ENCODE results near the gene BRSK2.

Gene BRSK2

GRCh38 chr11:1472180-1473005 is 82.7 kb downstream of the BRSK2 start:
- Histone ChIP-seq H3K27ac (peak overlapping the region in 1 of 2 donors; percentile 53), H3K4me3 (no peak overlapping the region)
- TF ChIP-seq, protein P1, sequence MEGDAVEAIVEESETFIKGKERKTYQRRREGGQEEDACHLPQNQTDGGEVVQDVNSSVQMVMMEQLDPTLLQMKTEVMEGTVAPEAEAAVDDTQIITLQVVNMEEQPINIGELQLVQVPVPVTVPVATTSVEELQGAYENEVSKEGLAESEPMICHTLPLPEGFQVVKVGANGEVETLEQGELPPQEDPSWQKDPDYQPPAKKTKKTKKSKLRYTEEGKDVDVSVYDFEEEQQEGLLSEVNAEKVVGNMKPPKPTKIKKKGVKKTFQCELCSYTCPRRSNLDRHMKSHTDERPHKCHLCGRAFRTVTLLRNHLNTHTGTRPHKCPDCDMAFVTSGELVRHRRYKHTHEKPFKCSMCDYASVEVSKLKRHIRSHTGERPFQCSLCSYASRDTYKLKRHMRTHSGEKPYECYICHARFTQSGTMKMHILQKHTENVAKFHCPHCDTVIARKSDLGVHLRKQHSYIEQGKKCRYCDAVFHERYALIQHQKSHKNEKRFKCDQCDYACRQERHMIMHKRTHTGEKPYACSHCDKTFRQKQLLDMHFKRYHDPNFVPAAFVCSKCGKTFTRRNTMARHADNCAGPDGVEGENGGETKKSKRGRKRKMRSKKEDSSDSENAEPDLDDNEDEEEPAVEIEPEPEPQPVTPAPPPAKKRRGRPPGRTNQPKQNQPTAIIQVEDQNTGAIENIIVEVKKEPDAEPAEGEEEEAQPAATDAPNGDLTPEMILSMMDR (IDR thresholded peaks at IDR 0.05), result no peak
- DNase-seq (ENCODE audit: low spot score), result no peak

DNA sequence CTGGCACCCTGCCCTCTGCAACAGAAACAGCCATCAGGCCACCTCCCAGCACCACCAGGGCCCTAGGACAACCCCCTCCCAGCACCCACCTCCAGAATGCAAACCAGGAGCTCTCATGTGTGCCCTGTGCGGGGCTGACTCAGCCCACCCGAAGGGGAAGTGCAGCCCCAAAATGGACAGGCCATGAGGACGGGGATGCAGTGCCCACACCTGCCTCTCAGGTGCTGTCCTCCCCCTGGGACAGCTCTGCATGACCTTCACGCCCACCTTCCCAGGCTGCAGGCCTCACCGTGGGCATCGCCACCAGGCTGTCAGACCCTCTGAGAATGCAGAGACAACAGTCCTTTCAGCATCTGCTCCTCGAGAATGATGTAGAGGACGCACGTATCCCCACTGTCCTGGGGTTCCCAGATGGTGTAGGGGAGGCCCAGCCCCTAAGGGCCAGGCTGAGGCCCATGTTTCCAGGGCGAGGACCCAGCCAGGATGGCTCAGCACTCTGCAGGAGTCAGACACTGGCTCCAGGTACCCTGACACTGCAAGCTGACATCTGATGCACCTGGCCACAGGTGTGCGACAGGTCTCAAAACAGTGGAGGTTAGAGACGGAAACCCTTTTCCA is 83.4 kb downstream of the BRSK2 start:
- H3K27ac ChIP-seq, result peak overlapping the region in 1 of 2 donors; percentile 53
- DNase-seq (ENCODE audit: low spot score), result no peak
- H3K4me3 ChIP-seq, result no peak overlapping the region
- TF ChIP-seq, protein P1 (IDR thresholded peaks at IDR 0.05), result no peak

DNA sequence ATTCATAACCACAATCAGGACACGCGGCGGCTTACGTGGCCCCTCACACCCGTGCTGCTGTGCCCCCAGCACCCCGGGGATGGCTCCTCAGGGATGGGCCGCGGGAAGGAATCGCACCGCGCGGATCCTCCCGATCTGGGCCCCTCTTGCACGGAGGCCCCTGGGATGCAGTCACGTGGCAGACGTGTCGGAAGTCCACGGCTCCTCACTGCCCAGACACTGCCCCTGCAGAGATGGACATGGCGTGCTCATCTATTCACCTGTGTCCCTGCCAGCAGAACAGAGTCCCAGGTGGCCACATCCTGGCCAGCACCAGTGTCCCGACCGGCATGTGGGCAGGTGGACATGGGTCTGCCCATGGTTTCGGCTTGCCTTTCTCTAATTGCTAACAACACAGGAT is 84.1 kb downstream of the BRSK2 start:
- H3K27ac ChIP-seq, result no peak overlapping the region
- no peak for DNase-seq (ENCODE audit: low spot score)
- TF ChIP-seq, protein P1 (IDR thresholded peaks at IDR 0.05), result no peak
- no peak overlapping the region for H3K4me3 ChIP-seq

GRCh38 chr11:1475841-1476240 is 86.1 kb downstream of the BRSK2 start:
- TF ChIP-seq, protein P1 (IDR thresholded peaks at IDR 0.05), result no peak
- Histone ChIP-seq H3K4me3 (no peak overlapping the region), H3K27ac (no peak overlapping the region)
- DNase-seq (ENCODE audit: low spot score), result no peak

- no peak for DNase-seq (ENCODE audit: low spot score)
- TF ChIP-seq, protein P1 (IDR thresholded peaks at IDR 0.05), result no peak
Measured at GRCh38 chr11:1476940-1477736, 87.4 kb downstream of the BRSK2 start.

DNA sequence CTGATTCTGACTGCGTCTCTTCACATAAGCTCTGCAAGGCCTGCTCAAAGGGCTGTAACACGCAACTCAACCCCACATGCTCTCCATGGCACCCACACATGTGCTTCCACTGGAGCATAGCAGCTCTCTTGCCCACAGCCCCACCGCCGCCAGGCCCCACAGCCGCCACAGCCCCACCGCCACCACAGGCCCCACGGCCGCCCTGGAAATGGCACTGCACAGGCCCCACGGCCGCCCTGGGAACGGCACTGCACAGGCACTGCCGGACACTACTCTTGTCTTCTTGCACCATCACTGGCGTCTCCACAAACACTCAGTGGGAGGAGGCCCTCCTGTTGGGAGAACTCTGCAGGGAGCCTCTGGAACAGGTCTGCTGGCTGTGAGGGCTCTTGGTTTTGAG is 88.3 kb downstream of the BRSK2 start:
- TF ChIP-seq, protein P1 (IDR thresholded peaks at IDR 0.05), result no peak
- peak overlapping the region in 1 of 2 donors; percentile 37 for H3K27ac ChIP-seq
- H3K4me3 ChIP-seq, result no peak overlapping the region
- DNase-seq (ENCODE audit: low spot score), result no peak

More at GRCh38 chr11:1476940-1477736, 87.4 kb downstream of the BRSK2 start:
- H3K4me3 ChIP-seq, result no peak overlapping the region
- no peak overlapping the region for H3K27ac ChIP-seq
